Vagina (tissue), 2 donors: ENCODE data around the gene PTPRM.

Source experiments
- POLR2AphosphoS5 ChIP-seq, 2 donors: sonication (generic); formaldehyde crosslinking; IDR thresholded peaks; one replicate each; pipeline ENCODE4 v1.9.0; 2017; ENCODE audit warnings: antibody characterized with exemption in 2 of 2, mild to moderate bottlenecking in 2 of 2, low read depth in 1 of 2; ENCODE audit not compliant: insufficient read depth in 1 of 2
- TF ChIP-seq, protein P1 (sequence below), 3 experiments: fragments of 450-650 bp in 2 of 3; fragments of 200-600 bp in 1 of 3; sonication (generic) in 1 of 3; IDR thresholded peaks; one replicate each; pipeline ENCODE4 v1.5.1; 2017 to 2019; ENCODE audit warnings: antibody characterized with exemption in 3 of 3, mild to moderate bottlenecking in 2 of 3, moderate library complexity in 2 of 3

GRCh38 chr18:7939521-7939920, 372.4 kb downstream of the PTPRM start:
- TF ChIP-seq, protein P1, sequence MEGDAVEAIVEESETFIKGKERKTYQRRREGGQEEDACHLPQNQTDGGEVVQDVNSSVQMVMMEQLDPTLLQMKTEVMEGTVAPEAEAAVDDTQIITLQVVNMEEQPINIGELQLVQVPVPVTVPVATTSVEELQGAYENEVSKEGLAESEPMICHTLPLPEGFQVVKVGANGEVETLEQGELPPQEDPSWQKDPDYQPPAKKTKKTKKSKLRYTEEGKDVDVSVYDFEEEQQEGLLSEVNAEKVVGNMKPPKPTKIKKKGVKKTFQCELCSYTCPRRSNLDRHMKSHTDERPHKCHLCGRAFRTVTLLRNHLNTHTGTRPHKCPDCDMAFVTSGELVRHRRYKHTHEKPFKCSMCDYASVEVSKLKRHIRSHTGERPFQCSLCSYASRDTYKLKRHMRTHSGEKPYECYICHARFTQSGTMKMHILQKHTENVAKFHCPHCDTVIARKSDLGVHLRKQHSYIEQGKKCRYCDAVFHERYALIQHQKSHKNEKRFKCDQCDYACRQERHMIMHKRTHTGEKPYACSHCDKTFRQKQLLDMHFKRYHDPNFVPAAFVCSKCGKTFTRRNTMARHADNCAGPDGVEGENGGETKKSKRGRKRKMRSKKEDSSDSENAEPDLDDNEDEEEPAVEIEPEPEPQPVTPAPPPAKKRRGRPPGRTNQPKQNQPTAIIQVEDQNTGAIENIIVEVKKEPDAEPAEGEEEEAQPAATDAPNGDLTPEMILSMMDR (IDR thresholded peaks at IDR 0.05), result no peak
- TF ChIP-seq POLR2AphosphoS5 (IDR thresholded peaks at IDR 0.05; ENCODE audit: insufficient read depth in 1 of 2, low read depth in 1 of 2), result no peak
